ENCODE data around the gene NDUFA7. TPM values are rescaled to one million over a fixed set of nuclear protein-coding genes. Genes with fewer than 3 reads are reported as not detected.
"Not testable (repeated sequence)": the region's sequence is repeated elsewhere in the genome, so short reads cannot be mapped to it uniquely, and the experiment has no call there.

The NDUFA7 gene
- total RNA-seq, 1 experiment from 2014 or later = 51.6 TPM

DNA sequence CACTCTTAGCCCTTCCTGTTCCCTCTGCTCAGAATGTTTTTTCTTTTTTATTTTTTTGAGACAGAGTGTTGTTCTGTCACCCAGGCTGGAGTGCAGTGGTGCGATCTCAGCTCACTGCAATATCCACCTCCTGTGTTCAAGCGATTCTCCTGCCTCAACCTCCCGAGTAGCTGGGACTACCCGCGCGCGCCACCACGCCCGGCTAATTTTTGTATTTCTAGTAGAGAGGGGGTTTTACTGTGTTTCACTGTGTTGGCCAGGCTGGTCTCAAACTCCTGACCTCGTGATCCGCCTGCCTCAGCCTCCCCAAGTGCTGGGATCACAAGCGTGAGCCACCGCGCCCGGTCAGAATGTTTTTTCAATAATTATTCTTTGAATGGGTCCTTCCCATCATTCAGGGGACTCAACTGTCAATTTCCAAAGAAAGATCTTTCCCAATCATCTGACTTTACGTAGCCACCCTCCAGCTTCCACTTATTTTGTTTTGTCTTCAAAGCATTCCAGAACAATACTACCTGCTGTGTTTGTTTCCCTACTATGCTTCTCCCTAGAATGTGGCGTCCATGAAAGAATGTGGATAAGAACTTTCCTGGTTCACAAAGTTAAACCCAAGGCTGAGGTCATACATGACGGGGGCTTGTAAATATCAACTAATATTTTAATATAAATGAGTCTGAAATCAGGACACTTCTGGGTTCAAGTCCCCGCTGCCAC is 1.2 kb downstream of the NDUFA7 start:
- DNase-seq (ENCODE audit: low read depth) = no peak

DNA sequence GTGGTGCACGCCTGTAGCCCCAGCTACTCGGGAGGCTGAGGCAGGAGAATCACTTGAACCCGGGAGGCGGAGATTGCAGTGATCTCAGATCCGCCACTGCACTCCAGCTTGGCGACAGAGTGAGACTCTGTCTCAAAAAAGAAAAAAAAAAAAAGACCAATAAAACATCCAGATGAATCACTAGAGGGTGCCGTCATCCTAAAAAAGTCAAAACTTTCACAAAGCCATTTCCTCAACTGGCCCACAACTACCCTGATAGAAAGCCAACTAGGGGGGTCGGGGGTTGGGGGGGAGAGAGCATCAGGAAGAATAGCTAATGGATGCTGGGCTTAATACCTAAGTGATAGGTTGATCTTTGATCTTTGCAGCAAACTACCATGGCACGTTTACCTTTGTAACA is 2.3 kb downstream of the NDUFA7 start:
- not testable (repeated sequence) for DNase-seq (ENCODE audit: low read depth)

DNA sequence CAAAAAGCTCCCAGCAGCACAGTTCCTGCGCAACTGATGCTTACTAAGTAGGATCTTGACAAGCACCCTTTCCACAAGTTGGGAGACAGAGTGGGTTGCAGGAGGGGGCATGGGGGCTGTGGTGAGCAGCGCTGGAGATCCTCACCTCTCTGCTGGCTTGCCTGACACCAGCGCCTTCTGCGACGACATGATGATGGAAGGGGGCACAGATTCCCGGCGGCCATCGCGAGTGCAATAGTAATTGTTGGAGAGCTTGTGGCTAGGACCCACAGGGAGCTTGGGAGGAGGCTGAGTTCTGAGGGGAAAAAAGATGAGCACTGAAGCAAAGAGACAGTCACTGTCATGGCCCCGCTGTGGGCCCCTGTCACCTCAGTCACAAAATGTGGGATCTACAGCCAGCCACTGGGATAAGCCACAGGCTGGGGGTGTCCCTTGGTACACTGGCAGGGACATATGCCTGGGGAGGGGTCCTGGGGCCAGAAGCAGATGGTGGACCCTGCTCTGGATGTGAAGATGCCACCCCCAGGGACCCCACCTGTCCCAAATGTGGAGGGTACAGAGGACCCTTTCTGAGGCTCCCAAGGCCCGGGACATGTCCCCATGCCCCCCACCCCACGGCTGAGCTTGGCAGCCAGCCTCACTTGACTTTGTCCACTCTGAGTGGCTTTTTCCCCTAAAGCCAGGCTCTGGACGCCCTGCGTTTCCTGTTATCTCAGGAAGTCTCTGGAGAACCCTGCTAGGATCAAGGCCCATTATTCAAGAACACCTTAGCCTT is 4.6 kb downstream of the NDUFA7 start:
- DNase-seq (ENCODE audit: low read depth) = no peak

DNA sequence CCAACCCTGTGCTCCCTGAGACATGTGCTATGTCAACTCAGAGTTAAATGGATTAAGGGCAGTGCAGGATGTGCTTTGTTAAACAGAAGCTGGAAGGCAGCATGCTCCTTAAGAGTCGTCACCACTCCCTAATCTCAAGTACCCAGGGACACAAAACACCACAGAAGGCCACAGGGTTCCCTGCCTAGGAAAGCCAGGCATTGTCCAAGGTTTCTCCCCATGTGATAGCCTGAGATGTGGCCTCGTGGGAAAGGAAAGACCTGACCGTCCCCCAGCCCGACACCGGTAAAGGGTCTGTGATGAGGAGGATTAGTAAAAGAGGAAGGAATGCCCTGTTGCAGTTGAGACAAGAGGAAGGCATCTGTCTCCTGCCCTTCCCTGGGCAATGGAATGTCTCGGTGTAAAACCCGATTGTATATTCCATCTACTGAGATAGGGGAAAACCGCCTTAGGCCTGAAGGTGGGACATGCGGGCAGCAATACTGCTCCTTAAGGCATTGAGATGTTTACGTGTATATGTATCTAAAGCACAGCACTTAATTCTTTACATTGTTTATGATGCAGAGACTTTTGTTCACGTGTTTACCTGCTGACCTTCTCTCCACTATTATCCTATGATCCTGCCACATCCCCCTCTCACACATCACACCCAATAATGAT is 6.1 kb downstream of the NDUFA7 start:
- not testable (repeated sequence) for DNase-seq (ENCODE audit: low read depth)

DNA sequence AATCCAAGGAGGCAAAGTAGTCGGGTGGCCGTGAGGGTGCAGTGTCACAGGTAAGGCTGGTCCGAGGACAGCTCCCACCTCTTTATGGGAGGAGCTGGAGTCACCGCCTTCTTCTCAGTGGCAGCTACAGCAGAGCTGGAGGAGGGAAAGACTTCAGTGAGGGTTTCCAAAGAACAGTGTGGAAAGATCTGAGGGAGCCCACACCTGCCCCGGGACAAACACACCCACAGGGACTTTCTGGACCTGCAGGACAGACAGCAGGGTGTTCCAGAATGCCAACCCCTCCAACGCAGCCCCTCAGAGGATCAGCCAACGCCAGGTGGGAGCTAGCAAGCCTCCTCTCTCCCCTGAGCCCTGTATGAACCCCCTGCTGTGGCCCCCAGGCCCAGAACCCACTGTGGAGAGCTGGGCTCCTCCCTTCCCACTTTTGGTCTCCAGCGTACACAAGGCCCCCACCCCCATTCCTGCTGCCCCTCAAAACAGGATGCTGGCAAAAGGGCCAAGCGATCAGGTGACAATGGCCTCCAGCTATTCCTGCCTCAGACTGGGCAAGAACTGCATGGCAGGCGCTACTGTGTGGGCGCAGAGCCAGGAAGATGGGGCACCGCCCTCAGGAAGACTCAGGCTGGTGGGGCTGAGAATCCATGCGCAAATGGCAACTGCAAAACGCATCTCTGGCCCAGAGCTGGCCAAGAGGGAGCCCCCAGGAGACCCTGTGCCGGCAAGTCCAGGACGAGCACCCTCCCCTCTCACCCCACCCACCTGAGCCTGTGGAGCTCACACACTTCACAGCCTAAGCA is 9.5 kb downstream of the NDUFA7 start:
- peak; percentile 36 for DNase-seq (ENCODE audit: low read depth)

DNA sequence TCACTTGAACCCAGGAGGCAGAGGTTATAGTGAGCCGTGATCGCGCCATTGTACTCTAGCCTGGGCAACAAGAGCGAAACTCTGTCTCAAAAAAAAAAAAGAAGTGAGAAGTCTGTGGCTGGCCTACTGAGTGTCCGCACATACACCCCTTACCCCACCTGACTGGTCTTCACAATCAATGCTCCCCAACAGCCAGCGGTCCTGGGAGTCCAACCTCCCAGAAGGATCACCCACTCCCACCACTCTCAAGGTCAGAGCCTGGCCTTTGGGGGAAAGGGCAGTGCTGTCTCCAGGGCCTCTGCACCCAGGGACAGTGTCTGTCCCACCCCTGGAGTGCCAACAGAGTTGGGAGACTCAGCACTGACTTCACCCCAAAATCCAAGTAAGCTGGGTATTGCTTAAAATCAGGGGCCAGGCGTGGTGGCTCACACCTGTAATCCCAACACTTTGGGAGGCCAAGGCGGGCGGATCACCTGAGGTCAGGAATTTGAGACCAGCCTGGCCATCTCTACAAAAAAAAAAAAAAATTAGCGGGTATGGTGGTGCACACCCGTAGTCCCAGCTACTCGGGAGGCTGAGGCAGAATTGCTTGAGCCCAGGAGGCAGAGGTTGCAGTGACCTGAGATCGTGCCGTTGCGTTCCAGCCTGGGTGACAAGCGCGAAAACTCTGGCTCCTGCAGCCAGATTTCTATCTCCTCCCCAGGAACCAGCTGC is 10.7 kb downstream of the NDUFA7 start:
- no peak for DNase-seq (ENCODE audit: low read depth)

DNA sequence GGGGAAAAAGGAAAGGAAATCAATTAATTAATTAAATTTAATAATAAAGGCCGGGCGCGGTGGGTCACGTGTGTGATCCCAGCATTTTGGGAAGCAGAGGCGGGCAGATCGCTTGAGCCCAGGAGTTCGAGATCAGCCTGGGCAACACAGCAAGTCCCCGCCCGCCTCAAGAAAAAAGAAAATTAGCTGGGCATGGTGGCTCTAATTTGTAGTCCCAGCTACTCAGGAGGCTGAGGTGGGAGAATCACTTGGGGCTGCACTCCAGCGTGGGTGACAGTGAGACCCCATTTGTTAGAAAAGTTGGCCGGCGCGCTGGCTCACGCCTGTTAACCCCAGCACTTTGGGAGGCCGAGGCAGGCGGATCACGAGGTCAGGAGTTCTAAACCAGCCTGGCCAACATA is 12.3 kb downstream of the NDUFA7 start:
- no peak for DNase-seq (ENCODE audit: low read depth)

DNA sequence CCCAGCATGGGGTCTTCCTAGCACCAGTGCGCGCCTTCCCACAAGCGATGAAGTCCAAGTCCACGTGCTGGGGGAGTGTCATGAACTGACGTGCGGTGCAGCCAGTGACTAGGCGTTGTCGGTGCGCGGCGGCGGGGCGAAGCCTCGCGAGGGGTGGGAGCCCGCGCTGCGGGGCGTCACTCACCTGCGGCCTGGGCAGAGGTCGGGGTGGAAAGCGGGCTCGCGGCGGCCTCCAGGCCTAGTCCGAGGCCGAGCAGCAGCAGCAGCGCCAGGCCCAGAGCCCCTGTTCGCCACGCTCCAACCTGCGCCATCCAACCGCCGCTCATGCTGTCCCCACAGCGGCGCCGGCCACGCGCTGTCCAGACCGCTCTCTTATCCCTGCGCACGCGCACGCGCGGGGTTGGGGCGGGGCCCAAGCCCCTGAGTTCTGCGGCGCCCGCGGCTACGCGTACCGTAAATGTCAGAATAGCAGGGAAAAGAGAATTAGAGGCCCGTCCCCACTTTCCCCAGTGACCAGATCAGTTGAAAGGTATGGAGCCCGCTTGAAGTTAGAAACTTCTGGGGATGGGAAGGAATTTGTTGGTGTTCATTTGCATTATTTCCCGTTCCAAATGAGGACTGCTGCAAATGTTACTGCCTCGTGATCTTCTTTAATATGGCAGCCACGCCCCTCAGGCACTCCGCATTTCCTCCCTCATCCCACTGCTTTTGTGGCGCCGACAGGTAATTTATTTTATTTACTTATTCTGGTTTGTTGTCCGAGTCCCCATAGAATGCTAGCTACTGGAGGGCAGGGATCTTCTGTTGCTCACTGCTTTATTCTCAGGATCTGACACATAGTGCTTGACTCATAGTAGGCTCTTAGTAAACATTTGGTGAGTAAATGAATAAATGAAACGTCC is 13.0 kb downstream of the NDUFA7 start, which contains the start of gene CD320:
Gene CD320 (minus strand): TSS at position 394 of the 902 bp plus-strand sequence. CDS start 68 bp downstream, at position 326.
- peak; percentile 89 for DNase-seq (ENCODE audit: low read depth)

DNA sequence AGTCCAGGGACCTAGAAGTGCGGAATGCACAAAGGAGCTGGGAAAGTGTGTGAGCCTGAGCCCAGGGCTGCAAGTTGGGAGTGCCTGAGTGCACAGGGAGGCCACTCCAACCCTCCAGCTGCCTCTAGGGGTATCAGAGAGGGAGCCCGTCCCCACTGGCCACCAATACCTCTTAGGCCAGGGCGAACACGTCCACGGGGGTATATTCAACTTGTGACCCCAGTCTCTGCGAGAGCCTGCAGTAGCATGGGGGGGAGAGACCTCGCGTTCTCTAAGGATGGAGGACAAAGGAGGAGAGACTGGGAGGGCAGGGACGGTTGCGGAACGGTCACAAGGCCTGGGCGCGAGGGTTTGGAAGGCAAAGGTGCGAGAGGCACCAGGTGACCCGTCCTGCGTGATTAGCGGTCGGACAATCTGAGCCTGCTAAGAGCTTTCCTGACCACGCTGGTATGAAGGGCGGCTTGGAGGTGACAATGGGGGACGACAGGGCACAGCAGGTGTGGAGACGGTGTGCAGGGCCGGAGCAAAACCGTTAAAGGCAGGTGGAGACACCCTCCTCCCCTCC is 13.7 kb downstream of the NDUFA7 start:
- DNase-seq (ENCODE audit: low read depth) = no peak

DNA sequence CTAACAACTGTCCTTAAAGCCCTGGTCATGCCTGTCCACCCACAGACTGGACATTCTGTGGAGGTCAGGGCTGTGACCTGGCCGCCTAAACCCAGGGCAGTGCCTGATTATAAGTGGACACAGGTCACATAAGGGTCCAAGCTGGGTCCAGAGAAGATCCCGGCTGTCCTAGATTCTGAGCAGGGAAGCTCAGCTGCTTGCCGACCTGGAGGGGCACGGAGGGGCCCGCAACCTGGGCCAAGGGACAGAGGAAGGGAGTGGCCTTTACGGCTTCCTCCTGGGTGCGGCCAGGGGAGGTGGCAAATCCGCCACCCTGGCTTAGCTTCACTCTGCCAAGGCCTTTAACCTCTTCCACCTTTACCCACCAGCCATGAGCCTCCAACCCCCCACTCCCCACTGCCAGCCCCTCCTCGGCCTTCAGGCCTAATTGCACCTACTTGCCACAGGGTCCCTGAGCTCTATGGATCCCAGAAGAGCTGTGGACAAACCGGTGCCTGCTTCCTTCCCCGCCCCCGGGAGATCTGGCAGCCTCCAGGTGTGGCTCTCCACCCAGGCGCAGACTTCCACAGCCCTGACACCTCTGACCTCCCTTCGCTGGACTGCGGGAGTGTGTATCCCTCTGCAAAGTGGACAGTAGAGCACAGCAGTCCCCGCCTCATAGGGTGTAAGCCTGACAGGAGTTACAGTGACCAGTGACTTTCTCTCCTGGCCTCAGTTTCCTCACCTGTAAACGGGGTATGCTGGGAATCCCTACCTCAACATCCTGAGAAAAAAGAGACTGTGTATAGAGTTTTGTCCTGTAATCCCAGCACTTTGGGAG is 14.7 kb downstream of the NDUFA7 start:
- DNase-seq (ENCODE audit: low read depth) = no peak

DNA sequence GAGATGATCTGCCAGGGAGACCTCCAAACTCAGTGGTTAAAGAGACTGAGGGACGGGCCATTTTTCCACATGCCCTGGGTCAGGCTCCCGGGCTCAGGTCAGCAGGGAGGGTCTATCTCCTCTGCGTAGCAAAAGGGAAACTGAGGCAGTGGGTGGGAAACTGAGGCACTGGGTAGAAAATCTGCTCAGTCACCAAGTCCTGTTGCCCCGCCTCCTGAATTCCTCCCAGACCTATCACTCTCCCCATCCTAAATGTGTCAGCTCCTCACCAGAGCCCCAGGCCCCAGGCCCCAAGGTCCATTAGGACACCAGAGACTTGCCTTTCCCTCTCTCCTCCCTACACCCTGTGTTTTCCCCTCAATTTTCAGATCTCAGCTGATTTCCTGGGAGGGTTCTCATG is 15.4 kb downstream of the NDUFA7 start:
- DNase-seq (ENCODE audit: low read depth) = no peak

DNA sequence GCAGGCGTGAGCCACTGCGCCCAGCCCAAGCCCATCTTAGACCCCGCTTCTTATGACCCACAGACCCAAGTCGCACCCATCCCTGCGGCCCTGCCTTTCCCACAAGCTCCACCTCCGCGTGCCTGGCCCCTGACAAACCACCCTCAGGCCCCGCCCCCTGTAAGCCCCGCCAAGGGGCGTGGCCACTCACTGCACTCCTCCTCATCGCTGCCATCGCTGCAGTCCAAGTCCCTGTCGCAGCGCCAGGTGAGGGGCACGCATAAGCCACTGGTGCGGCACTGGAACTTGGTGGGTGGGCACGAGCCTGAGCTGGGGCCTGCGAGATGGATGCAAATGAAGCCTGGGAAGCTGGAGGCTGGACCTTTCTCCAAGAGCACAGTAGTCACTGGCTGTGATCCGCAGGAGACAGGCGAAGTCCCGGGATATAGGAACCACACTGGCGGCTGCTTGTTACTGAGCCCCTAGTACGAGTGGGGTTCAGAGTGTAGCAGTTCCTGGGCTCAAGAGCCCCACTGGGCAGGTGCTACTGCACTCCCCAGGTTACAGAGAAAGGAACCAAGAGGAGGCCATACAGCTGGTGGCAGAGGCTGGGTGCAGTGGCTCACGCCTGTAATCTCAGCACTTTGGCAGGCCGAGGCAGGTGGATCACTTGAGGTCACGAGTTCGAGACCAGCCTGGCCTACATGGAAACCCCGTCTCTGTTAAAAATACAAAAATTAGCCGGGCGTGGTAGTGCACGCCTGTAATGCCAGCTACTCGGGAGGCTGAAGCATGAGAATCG is 16.1 kb downstream of the NDUFA7 start:
- no peak for DNase-seq (ENCODE audit: low read depth)

DNA sequence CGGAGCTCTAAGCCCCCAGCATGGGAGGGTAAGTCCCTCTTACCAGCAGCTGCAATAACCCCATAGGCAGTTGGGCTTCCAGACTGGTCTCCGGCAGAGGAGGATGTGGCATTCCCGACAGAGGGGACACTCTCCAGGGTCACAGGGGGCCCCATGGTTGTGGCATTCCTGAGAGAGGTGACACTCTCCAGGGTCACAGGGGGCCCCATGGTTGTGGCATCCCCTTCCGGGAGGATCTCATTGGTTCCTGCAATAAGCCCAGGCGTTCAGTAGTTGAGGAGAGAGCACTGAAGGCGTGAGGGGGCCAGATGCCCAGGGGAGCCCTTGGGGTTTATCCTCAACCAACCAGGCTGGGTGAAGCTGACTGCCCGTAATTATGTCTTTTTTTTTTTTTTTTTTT is 18.4 kb downstream of the NDUFA7 start:
- DNase-seq (ENCODE audit: low read depth) = no peak

DNA sequence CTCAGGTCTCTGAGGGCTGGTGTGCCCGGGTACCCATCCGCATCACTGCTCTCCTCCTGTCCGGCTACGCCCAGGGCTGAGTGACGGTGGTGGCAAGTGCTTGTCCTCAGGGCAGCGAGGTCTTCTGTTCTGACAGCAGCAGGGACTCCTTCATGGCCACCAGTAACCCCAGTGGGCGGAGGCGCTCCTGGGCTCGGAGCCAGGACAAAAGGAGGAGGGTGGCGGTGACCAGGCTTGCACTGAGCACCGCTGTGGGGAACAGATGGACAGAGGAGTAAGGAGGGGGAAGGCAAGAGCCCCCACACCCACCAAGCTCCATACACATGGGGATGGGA is 18.9 kb downstream of the NDUFA7 start:
- no peak for DNase-seq (ENCODE audit: low read depth)

DNA sequence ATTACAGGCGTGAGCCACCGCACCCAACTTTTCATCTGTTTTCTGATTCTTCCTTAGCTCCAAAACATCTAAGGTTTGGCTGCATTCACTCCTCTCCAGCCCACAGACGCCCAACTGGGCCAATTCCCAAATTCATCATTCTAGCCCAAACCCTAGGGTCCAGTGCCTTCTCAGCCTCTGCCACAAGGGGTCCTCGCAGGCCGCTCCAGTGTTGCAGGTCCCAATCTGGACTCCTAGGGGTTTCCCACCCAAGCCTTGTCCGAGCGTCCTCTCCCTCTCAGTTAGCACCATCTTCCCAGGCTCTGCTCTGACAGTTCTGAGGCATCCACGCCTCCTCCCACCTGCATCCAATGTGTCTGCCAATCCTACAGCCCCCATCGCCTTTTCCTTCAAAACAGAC is 29.8 kb downstream of the NDUFA7 start:
- not testable (repeated sequence) for DNase-seq (ENCODE audit: low read depth)

DNA sequence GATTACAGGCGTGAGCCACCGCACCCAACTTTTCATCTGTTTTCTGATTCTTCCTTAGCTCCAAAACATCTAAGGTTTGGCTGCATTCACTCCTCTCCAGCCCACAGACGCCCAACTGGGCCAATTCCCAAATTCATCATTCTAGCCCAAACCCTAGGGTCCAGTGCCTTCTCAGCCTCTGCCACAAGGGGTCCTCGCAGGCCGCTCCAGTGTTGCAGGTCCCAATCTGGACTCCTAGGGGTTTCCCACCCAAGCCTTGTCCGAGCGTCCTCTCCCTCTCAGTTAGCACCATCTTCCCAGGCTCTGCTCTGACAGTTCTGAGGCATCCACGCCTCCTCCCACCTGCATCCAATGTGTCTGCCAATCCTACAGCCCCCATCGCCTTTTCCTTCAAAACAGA is 44.7 kb downstream of the NDUFA7 start:
- not testable (repeated sequence) for DNase-seq (ENCODE audit: low read depth)

DNA sequence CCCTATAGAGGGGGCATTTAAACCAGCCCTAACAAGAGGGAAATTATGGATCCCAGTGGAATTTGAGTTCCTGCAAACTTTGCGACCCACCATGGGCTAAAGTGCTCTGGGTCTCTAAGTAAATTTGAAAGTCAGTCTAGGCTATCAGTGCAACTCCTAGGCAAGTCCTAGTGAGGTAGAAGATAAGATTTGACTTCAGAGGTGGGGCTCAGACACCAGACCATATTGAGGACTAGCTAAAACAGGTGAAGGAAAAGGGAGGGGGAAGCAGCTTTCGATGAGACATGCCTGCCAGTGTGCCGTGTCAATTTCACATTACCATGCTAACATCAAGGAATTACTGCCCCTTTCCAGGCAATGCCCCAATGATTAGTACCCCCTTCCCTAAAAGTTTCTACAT is 51.5 kb downstream of the NDUFA7 start:
- DNase-seq (ENCODE audit: low read depth) = no peak

DNA sequence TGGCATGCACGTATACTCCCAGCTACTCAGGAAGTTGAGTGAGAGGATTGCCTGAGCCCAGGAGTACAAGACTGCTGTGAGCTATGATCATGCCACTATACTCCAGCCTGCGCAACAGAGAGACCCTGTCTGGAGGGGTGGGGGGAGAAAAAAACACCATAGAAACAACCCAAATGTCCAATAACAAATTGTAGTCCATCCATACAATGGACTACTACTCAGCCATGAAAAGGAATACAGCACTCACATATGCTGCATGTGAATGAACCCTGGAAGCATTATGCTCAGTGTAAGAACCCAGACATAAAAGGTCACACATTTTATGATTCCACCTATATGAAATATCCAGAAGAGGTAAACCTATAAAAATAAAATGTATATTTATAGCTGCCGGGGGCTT is 55.3 kb downstream of the NDUFA7 start:
- DNase-seq (ENCODE audit: low read depth) = no peak
